Measurements from ENCODE around the gene MAPRE3. TPM values are rescaled to one million over a fixed set of nuclear protein-coding genes. Genes with fewer than 3 reads are reported as not detected.

The MAPRE3 gene
- total RNA-seq, 1 donor from 2014 or later = 27.1 TPM

DNA sequence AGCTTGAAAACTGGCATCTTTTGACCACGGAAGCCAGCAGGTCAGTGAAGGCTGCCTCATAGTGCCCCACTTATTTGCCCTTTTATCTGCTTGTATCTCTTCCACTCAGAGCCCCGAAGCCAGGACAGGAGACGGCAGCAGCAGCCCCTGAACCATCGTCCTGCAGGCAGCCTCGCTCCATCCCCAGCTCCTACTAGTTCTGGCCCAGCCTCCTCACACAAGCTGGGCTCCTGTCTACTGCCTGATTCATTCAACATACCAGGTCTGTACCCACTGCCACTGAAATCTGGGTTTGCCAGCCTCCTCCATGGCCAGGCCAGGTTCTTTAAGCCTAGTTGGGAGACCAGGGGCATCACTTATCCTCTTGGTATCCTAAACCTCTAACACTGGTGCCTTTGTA lies 96.9 kb downstream of the MAPRE3 start:
- no peak for TF ChIP-seq CTCF (IDR thresholded peaks at IDR 0.05)
- H3K4me3 ChIP-seq = no peak overlapping the region
- no peaks in the 10 kb centered on the region for H3K27me3 ChIP-seq (ENCODE audit: low read depth)
- no peak overlapping the region for H3K27ac ChIP-seq
- H3K4me1 ChIP-seq = peaks cover 36% of the 10 kb centered on the region
- no peak for DNase-seq
- intact Hi-C loops (cut with DNase I) = no loop called here
- H3K9me3 ChIP-seq = no peaks in the 10 kb centered on the region
- ATAC-seq = no peak
- H3K36me3 ChIP-seq = peaks cover 40% of the 10 kb centered on the region

DNA sequence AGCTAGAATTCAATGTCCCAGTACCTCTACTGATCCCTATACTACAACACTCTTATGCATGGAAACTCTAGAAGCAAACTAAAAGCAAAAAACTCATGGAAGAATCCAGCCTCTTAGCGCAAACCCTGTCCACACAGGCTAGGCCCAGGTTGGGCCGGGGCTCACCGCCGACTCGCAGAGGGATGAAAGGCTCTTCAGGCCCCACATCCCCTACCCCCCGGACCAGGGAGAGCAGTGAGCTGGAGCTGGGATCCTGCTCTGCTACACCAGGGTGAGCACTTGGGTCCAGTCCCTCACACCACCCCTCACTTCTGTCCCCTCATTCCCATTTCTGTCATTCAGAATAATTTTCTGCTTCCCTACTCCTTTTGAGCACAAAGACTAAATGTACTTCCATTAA lies 99.0 kb downstream of the MAPRE3 start:
- no peaks in the 10 kb centered on the region for H3K27me3 ChIP-seq (ENCODE audit: low read depth)
- H3K36me3 ChIP-seq = peaks cover 40% of the 10 kb centered on the region
- intact Hi-C loops (cut with DNase I) = no loop called here
- no peak for TF ChIP-seq CTCF (IDR thresholded peaks at IDR 0.05)
- DNase-seq (no peak), ATAC-seq (no peak)
- H3K4me3 ChIP-seq = no peak overlapping the region
- no peaks in the 10 kb centered on the region for H3K9me3 ChIP-seq
- peaks cover 49% of the 10 kb centered on the region for H3K4me1 ChIP-seq
- no peak overlapping the region for H3K27ac ChIP-seq

DNA sequence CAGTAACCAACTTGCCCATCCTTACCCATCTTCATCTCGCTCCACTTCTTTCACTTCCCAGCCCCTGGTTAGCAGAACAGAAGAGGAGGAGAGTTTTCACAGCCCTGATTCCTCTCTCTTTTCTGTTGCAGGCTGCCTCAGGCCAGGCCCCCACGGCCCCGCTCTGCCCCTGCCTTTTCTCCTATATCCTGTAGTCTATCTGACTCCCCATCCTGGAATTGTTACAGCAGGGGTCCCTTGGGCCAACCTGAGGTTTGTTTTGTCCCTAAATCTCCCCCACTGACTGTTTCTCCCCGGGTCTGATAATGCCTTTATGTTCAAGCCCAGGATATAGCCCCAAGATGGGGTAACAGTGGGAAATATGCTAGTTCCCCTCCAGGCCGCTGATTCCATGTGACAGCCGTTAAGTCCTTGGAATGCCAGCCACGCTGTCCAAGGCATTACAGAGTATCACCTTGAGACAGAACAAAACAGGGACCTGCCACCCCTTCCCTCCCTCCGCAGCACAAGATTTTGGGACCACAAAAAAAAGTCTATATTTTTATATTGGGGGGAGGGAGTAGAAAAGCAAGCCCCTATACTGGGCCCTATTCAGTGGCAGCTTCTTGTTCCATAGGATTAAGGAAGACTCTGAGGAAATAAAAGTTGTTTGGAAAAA lies 99.7 kb downstream of the MAPRE3 start:
- intact Hi-C loops (cut with DNase I) = no loop called here
- DNase-seq (no peak), ATAC-seq (no peak)
- H3K27ac ChIP-seq = peak overlapping the region; percentile 91
- H3K9me3 ChIP-seq = no peaks in the 10 kb centered on the region
- peaks cover 35% of the 10 kb centered on the region for H3K36me3 ChIP-seq
- TF ChIP-seq CTCF (IDR thresholded peaks at IDR 0.05) = no peak
- peak overlapping the region; percentile 97 for H3K4me3 ChIP-seq
- no peaks in the 10 kb centered on the region for H3K27me3 ChIP-seq (ENCODE audit: low read depth)
- H3K4me1 ChIP-seq = peaks cover 56% of the 10 kb centered on the region

GRCh38 chr2:27070653-27071276 lies 100.3 kb downstream of the MAPRE3 start:
- Histone ChIP-seq H3K27me3 (ENCODE audit: low read depth) (no peaks in the 10 kb centered on the region), H3K36me3 (peaks cover 30% of the 10 kb centered on the region), H3K27ac (peak overlapping the region; percentile 91), H3K9me3 (no peaks in the 10 kb centered on the region), H3K4me1 (peaks cover 63% of the 10 kb centered on the region), H3K4me3 (peak overlapping the region; percentile 97)
- ATAC-seq (peak; percentile 1 to 13), DNase-seq (no peak)
- intact Hi-C loops (cut with DNase I) = no loop called here
- no peak for TF ChIP-seq CTCF (IDR thresholded peaks at IDR 0.05)

GRCh38 chr2:27071277-27071989 lies 101.0 kb downstream of the MAPRE3 start, which contains the start of gene OST4:
OST4 (minus strand) TSS chr2:27071654.
- peak; percentile 96 for DNase-seq
- H3K27ac ChIP-seq = peak within 1 kb of the TSS; percentile 91
- ATAC-seq = peak; percentile 98
- intact Hi-C loops (cut with DNase I) = no loop called here
- peak within 1 kb of the TSS; percentile 97 for H3K4me3 ChIP-seq
- peaks cover 69% of the 10 kb centered on the region for H3K4me1 ChIP-seq
- H3K9me3 ChIP-seq = no peaks in the 10 kb centered on the region
- H3K36me3 ChIP-seq = peaks cover 30% of the 10 kb centered on the region
- H3K27me3 ChIP-seq (ENCODE audit: low read depth) = no peaks in the 10 kb centered on the region
- no peak for TF ChIP-seq CTCF (IDR thresholded peaks at IDR 0.05)

All from lower lobe of right lung (tissue), 2 donors.